ENCODE data around the gene ZNF878. TPM values are rescaled to one million over a fixed set of nuclear protein-coding genes. Genes with fewer than 3 reads are reported as not detected.

ZNF878 gene
- total and polyA plus RNA-seq, 2 of the 8 experiments (the other 6 are each of a cell fraction or from before 2014, with no cell fraction given): 0.91 to 9.1 TPM

DNA sequence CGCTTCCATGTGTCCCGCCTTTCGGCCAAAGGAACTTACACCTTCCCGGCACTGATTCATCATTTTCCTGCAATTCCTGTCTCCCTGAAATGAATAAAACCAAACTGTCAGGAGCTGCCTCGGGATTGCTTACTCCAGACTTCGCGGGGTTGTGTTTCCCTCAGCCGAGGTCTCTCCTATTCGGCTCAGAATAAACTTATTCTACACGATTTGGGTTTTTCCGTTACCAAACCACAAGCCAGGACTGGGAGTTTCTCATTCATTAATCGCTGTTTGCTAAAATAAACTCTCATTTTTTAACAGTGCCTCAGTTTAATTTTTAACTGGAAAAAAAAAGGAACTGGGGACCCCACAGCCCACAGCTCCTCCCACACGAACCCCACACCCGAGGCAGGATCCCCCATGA, 667 bp downstream of the ZNF878 start:
- Histone ChIP-seq H3K18ac (ENCODE audit: extremely low read depth, low read length) (peak overlapping the region; percentile 60; the same call in 1 of the 2 replicates), H3K79me2 (ENCODE audit: control insufficient read depth in 1 of 2, insufficient read depth in 2 of 2, low read length in 2 of 2) (peaks cover 0 to 10% of the 10 kb centered on the region in 2 experiments; a peak in 2 of 4 replicates), H3K9ac (replicated peaks in 1 of 4; ENCODE audit: extremely low read depth in 1 of 4, low read depth in 3 of 4, low read length in 3 of 4) (peak overlapping the region; percentile 61 to 77 (median 62); a peak in 6 of 7 replicates), H3K4me2 (ENCODE audit: insufficient read depth in 1 of 2, low read depth in 2 of 2, low read length in 2 of 2) (peak overlapping the region; percentile 70 to 84), H3K4me3 (ENCODE audit: extremely low read depth in 1 of 4, insufficient read depth in 2 of 4, low read depth in 3 of 4, low read length in 4 of 4) (peak overlapping the region; percentile 42 to 92 (median 86)), H4K5ac (ENCODE audit: insufficient read length, low read depth, low read length) (no peak overlapping the region), H3K4ac (replicated peaks; ENCODE audit: insufficient read length, low read depth, low read length) (no peak overlapping the region), H2BK5ac (ENCODE audit: low read depth, low read length) (0 out of 2 replicates have a peak overlapping the region, but pooled peaks have one; percentile 72), H2AK5ac (ENCODE audit: low read depth, low read length) (no peak overlapping the region), H2BK12ac (ENCODE audit: low read depth, low read length) (no peak overlapping the region), H3K23me2 (ENCODE audit: low read depth, low read length) (peaks cover 3% of the 10 kb centered on the region), H3K79me1 (ENCODE audit: low read depth, low read length) (no peaks in the 10 kb centered on the region), H3K14ac (ENCODE audit: insufficient read length) (no peak overlapping the region), H3K36me3 (ENCODE audit: control insufficient read depth in 2 of 4, insufficient read depth in 4 of 4, low read length in 3 of 4) (peaks cover 0 to 8% (median 0%) of the 10 kb centered on the region in 4 experiments; a peak in 3 of 8 replicates), H2BK20ac (ENCODE audit: low read length) (no peak overlapping the region), H3K4me1 (replicated peaks in 1 of 4; ENCODE audit: control insufficient read depth in 3 of 4, insufficient read depth in 4 of 4, low read length in 3 of 4) (peaks cover 0 to 6% (median 4%) of the 10 kb centered on the region in 4 experiments; a peak in 3 of 7 replicates), H2AFZ (ENCODE audit: low read length) (no peak overlapping the region), H2BK15ac (ENCODE audit: low read length) (0 out of 2 replicates have a peak overlapping the region, but pooled peaks have one; percentile 46), H3K23ac (ENCODE audit: insufficient read length) (no peak overlapping the region), H4K20me1 (replicated peaks in 1 of 2; ENCODE audit: control insufficient read depth in 1 of 2, insufficient read depth in 2 of 2, low read length in 2 of 2) (no peaks in the 10 kb centered on the region), H4K91ac (replicated peaks; ENCODE audit: insufficient read length, low read length) (no peak overlapping the region), H3K27ac (ENCODE audit: low read depth, low read length) (peak overlapping the region; percentile 84; the same call in 1 of the 2 replicates), H3K27me3 (replicated peaks in 1 of 4; ENCODE audit: control insufficient read depth in 3 of 4, extremely low read depth in 1 of 4, insufficient read depth in 3 of 4, low read length in 3 of 4) (no peaks in the 10 kb centered on the region), H2BK120ac (replicated peaks; ENCODE audit: low read depth, low read length) (no peak overlapping the region), H4K8ac (ENCODE audit: extremely low read depth, insufficient read depth, low read length) (peak overlapping the region; percentile 96; the same call in 1 of the 2 replicates), H3K56ac (replicated peaks; ENCODE audit: insufficient read length, low read depth, low read length) (no peak overlapping the region), H3K9me3 (ENCODE audit: insufficient read depth in 2 of 2, low read depth in 1 of 2, low read length in 1 of 2) (peaks cover 6 to 15% of the 10 kb centered on the region in 2 experiments; a peak in 3 of 4 replicates)
- FAIRE-seq (no peak), DNase-seq (ENCODE audit: low read depth in 1 of 2, low spot score in 2 of 2) (no peak)
- TF ChIP-seq YY1 (IDR thresholded peaks at IDR 0.05; ENCODE audit: low read depth, low read length): 0 out of 2 replicates have a peak, but pooled peaks have one; percentile 4
- TF ChIP-seq, protein P1, sequence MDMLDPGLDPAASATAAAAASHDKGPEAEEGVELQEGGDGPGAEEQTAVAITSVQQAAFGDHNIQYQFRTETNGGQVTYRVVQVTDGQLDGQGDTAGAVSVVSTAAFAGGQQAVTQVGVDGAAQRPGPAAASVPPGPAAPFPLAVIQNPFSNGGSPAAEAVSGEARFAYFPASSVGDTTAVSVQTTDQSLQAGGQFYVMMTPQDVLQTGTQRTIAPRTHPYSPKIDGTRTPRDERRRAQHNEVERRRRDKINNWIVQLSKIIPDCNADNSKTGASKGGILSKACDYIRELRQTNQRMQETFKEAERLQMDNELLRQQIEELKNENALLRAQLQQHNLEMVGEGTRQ (IDR thresholded peaks at IDR 0.05; ENCODE audit: low read length): no peak
- TF ChIP-seq SIX5 (IDR thresholded peaks at IDR 0.05; ENCODE audit: low read depth, low read length): no peak
- TF ChIP-seq SAP30 (IDR thresholded peaks at IDR 0.05; ENCODE audit: insufficient read depth, insufficient replicate concordance, low read length): peak; percentile 53
- POLR2A ChIA-PET (ENCODE audit: partially characterized antibody): interaction anchor here (0.9 to 7.9 kb wide), 29 partner anchors 9 to 313 kb away, joined by 3 to 72 read pairs (median 5); partner anchors contain the start of genes ZNF136, ZNF20, ZNF433 and ZNF442
- 3% methylated on average over 13 of the region's 14 CpGs; no CpG with 5 or more reads in 1 of the 2 experiments for WGBS, 2 experiments (ENCODE audit: extremely low coverage in 1 of 2, insufficient coverage in 1 of 2, insufficient read length in 1 of 2, insufficient replicate concordance in 2 of 2, low coverage in 1 of 2, low lambda C conversion rate in 2 of 2, missing lambda C conversion rate in 1 of 2)
- CTCF ChIA-PET (ENCODE audit: partially characterized antibody): interaction anchor here (0.6 to 3.4 kb wide), 10 partner anchors 12 to 129 kb away, joined by 3 to 11 read pairs (median 3); partner anchors contain the start of genes ZNF20, ZNF763 and ZNF844

Measured in H1 (cell line).